OCI-LY7 (cell line): ENCODE data around the gene PPHLN1.

Source experiments
- EZH2phosphoT487 ChIP-seq: fragments of 200-600 bp; sonication (generic); IDR thresholded peaks from 2 replicates; pipeline ENCODE4 v1.6.1; 2018; ENCODE audit warnings: low read depth, borderline replicate concordance, mild to moderate bottlenecking, mixed run types, antibody characterized with exemption, low read length, moderate library complexity, mixed read lengths
- TF ChIP-seq, protein P1 (sequence below): fragments of 200-600 bp; sonication (generic); conservative IDR thresholded peaks from 2 replicates; pipeline ENCODE4 v1.5.1; 2014; ENCODE audit warnings: mild to moderate bottlenecking, antibody characterized with exemption, low read length, moderate library complexity, mixed read lengths

GRCh38 chr12:42361909-42362646 lies 36.1 kb downstream of the PPHLN1 start:
- TF ChIP-seq, protein P1, sequence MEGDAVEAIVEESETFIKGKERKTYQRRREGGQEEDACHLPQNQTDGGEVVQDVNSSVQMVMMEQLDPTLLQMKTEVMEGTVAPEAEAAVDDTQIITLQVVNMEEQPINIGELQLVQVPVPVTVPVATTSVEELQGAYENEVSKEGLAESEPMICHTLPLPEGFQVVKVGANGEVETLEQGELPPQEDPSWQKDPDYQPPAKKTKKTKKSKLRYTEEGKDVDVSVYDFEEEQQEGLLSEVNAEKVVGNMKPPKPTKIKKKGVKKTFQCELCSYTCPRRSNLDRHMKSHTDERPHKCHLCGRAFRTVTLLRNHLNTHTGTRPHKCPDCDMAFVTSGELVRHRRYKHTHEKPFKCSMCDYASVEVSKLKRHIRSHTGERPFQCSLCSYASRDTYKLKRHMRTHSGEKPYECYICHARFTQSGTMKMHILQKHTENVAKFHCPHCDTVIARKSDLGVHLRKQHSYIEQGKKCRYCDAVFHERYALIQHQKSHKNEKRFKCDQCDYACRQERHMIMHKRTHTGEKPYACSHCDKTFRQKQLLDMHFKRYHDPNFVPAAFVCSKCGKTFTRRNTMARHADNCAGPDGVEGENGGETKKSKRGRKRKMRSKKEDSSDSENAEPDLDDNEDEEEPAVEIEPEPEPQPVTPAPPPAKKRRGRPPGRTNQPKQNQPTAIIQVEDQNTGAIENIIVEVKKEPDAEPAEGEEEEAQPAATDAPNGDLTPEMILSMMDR = no peak
- no peak for TF ChIP-seq EZH2phosphoT487
